SK-N-SH treated with all-trans-retinoic acid at 6 μM for 48 hours (cell line): ENCODE results near the gene RXFP4.

Experiments used
- ATAC-seq: fragments of 200-7000 bp; cut with Tn5 transposase; 3 replicates; pipeline ENCODE4 v1.9.1; 2020; ENCODE audit warnings: mild to moderate bottlenecking, moderate library complexity
- ARNTL ChIP-seq: fragments of 450-650 bp; formaldehyde crosslinking; IDR thresholded peaks from 2 replicates; pipeline ENCODE4 v1.5.0; 2020; ENCODE audit warnings: low read depth, mild to moderate bottlenecking, moderate library complexity, borderline replicate concordance
- CSDC2 ChIP-seq: fragments of 250-450 bp; sonication (Bioruptor Pico); IDR thresholded peaks from 2 replicates; pipeline ENCODE4 v1.5.0; 2020; ENCODE audit warnings: mild to moderate bottlenecking, moderate library complexity
- ESRRG ChIP-seq: fragments of 250-450 bp; sonication (Bioruptor Pico); IDR thresholded peaks from 2 replicates; pipeline ENCODE4 v1.6.1; 2021; ENCODE audit warnings: mild to moderate bottlenecking
- GLIS3 ChIP-seq: fragments of 250-450 bp; sonication (Bioruptor Pico); IDR thresholded peaks from 2 replicates; pipeline ENCODE4 v1.5.0; 2020; ENCODE audit warnings: mild to moderate bottlenecking, moderate library complexity
- OSR1 ChIP-seq: fragments of 250-450 bp; sonication (Bioruptor Pico); IDR thresholded peaks from 2 replicates; pipeline ENCODE4 v1.8.0; 2022; ENCODE audit warnings: moderate library complexity, mild to moderate bottlenecking, inconsistent platforms
- PPARA ChIP-seq: fragments of 250-450 bp; sonication (Bioruptor Pico); IDR thresholded peaks from 2 replicates; pipeline ENCODE4 v1.5.0; 2020; ENCODE audit warnings: mild to moderate bottlenecking, borderline replicate concordance
- RARB ChIP-seq: fragments of 250-450 bp; sonication (Bioruptor Pico); IDR thresholded peaks from 2 replicates; pipeline ENCODE4 v1.8.0; 2021; ENCODE audit warnings: mild to moderate bottlenecking, moderate library complexity
- SNAI2 ChIP-seq: fragments of 250-450 bp; sonication (Bioruptor Pico); IDR thresholded peaks from 2 replicates; pipeline ENCODE4 v1.5.0; 2020; ENCODE audit warnings: mild to moderate bottlenecking, moderate library complexity
- TCF4 ChIP-seq: fragments of 250-450 bp; sonication (Bioruptor Pico); IDR thresholded peaks from 2 replicates; pipeline ENCODE4 v1.8.0; 2021; ENCODE audit warnings: mild to moderate bottlenecking, moderate library complexity, borderline replicate concordance
- TOX ChIP-seq: fragments of 250-450 bp; sonication (Bioruptor Pico); IDR thresholded peaks from 2 replicates; pipeline ENCODE4 v1.8.0; 2021; ENCODE audit warnings: mild to moderate bottlenecking, moderate library complexity, borderline replicate concordance
- ZC3H10 ChIP-seq: fragments of 250-450 bp; sonication (Bioruptor Pico); IDR thresholded peaks from 2 replicates; pipeline ENCODE4 v1.5.1; 2021; ENCODE audit warnings: mild to moderate bottlenecking, moderate library complexity
- ZFP3 ChIP-seq: fragments of 250-450 bp; sonication (Bioruptor Pico); IDR thresholded peaks from 2 replicates; pipeline ENCODE4 v1.5.0; 2020; ENCODE audit warnings: mild to moderate bottlenecking, moderate library complexity
- ZNF565 ChIP-seq: fragments of 450-650 bp; formaldehyde crosslinking; conservative IDR thresholded peaks from 2 replicates; pipeline ENCODE4 v1.5.0; 2020; ENCODE audit warnings: low read depth, mild to moderate bottlenecking, moderate library complexity
- ZNF70 ChIP-seq: fragments of 450-650 bp; formaldehyde crosslinking; IDR thresholded peaks from 2 replicates; pipeline ENCODE4 v1.5.0; 2020; ENCODE audit warnings: mild to moderate bottlenecking, moderate library complexity
- ZNF8 ChIP-seq: fragments of 450-650 bp; formaldehyde crosslinking; IDR thresholded peaks from 2 replicates; pipeline ENCODE4 v1.5.0; 2020; ENCODE audit warnings: mild to moderate bottlenecking, moderate library complexity
- TF ChIP-seq, protein P1 (sequence below): fragments of 250-450 bp; sonication (Bioruptor Pico); IDR thresholded peaks from 2 replicates; pipeline ENCODE4 v1.8.0; 2020; ENCODE audit warnings: mild to moderate bottlenecking, moderate library complexity, borderline replicate concordance
- TF ChIP-seq, protein P2 (sequence below): fragments of 250-450 bp; sonication (Bioruptor Pico); IDR thresholded peaks from 2 replicates; pipeline ENCODE4 v1.5.1; 2021; ENCODE audit warnings: mild to moderate bottlenecking, moderate library complexity
- TF ChIP-seq, protein P3 (sequence below): fragments of 250-450 bp; sonication (Bioruptor Pico); IDR thresholded peaks from 2 replicates; pipeline ENCODE4 v1.5.1; 2020; ENCODE audit warnings: low read depth, mild to moderate bottlenecking, moderate library complexity
- TF ChIP-seq, protein P4 (sequence below): fragments of 250-450 bp; sonication (Bioruptor Pico); IDR thresholded peaks from 2 replicates; pipeline ENCODE4 v1.8.0; 2021; ENCODE audit warnings: low read depth, mild to moderate bottlenecking, moderate library complexity, borderline replicate concordance

RXFP4 gene

DNA sequence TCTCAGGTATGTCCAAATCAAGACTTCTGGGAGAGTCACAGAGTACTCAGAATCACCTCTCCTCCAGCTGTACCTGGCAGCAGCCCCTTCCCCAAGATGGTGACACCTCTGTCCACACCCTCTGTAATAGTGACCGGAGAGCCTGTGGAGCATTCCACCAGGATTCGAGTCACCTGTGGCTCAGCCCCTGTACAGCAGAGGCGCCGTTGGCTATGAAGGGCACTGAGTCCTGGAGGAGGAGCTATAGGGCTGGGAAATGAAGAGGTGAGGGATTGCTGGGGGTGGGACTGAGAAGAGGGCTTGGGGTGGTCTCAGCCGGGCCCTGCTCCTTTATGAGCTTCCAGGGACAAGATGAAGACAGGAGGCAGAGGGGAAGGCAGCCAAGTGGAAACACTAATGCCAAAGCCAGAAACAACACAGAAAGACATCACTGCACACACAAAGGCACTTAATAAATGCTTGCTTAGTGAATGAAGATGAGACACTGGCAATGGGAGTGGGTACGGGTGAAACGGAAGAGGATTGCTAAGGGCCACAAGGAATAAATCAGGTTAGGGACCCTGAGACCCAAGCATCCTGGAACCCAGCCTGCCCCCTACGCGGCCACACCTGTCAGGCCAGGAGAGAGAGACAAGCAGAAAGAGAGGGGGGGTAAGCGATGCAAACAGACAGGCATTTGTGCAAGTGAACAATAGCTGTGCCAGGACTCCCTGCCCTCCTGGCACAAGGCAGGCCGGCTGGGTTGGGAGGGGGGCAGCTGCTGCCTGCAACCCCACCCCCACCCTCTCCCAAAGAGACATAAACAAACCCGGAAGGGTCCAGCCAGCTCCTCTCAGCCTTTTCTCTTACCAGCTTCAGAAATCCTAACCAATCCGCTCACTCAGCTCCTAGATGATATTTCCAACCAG, 33.0 kb downstream of the RXFP4 start:
- no peak for ATAC-seq
- TF ChIP-seq, protein P1, sequence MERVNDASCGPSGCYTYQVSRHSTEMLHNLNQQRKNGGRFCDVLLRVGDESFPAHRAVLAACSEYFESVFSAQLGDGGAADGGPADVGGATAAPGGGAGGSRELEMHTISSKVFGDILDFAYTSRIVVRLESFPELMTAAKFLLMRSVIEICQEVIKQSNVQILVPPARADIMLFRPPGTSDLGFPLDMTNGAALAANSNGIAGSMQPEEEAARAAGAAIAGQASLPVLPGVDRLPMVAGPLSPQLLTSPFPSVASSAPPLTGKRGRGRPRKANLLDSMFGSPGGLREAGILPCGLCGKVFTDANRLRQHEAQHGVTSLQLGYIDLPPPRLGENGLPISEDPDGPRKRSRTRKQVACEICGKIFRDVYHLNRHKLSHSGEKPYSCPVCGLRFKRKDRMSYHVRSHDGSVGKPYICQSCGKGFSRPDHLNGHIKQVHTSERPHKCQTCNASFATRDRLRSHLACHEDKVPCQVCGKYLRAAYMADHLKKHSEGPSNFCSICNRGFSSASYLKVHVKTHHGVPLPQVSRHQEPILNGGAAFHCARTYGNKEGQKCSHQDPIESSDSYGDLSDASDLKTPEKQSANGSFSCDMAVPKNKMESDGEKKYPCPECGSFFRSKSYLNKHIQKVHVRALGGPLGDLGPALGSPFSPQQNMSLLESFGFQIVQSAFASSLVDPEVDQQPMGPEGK (CRISPR knock-in tag): no peak
- TF ChIP-seq, protein P2, sequence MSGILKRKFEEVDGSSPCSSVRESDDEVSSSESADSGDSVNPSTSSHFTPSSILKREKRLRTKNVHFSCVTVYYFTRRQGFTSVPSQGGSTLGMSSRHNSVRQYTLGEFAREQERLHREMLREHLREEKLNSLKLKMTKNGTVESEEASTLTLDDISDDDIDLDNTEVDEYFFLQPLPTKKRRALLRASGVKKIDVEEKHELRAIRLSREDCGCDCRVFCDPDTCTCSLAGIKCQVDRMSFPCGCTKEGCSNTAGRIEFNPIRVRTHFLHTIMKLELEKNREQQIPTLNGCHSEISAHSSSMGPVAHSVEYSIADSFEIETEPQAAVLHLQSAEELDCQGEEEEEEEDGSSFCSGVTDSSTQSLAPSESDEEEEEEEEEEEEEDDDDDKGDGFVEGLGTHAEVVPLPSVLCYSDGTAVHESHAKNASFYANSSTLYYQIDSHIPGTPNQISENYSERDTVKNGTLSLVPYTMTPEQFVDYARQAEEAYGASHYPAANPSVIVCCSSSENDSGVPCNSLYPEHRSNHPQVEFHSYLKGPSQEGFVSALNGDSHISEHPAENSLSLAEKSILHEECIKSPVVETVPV (CRISPR knock-in tag): no peak
- TF ChIP-seq TCF4 (CRISPR knock-in tag) (no peak), TOX (CRISPR knock-in tag) (no peak), RARB (CRISPR knock-in tag) (no peak), ZNF8 (CRISPR knock-in tag) (no peak), SNAI2 (CRISPR knock-in tag) (no peak), OSR1 (CRISPR knock-in tag) (no peak), ZFP3 (CRISPR knock-in tag) (no peak), ESRRG (CRISPR knock-in tag) (no peak), ZC3H10 (CRISPR knock-in tag) (no peak), ZNF70 (CRISPR knock-in tag) (no peak)
- TF ChIP-seq, protein P3, sequence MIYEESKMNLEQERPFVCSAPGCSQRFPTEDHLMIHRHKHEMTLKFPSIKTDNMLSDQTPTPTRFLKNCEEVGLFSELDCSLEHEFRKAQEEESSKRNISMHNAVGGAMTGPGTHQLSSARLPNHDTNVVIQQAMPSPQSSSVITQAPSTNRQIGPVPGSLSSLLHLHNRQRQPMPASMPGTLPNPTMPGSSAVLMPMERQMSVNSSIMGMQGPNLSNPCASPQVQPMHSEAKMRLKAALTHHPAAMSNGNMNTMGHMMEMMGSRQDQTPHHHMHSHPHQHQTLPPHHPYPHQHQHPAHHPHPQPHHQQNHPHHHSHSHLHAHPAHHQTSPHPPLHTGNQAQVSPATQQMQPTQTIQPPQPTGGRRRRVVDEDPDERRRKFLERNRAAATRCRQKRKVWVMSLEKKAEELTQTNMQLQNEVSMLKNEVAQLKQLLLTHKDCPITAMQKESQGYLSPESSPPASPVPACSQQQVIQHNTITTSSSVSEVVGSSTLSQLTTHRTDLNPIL (CRISPR knock-in tag): no peak
- TF ChIP-seq, protein P4, sequence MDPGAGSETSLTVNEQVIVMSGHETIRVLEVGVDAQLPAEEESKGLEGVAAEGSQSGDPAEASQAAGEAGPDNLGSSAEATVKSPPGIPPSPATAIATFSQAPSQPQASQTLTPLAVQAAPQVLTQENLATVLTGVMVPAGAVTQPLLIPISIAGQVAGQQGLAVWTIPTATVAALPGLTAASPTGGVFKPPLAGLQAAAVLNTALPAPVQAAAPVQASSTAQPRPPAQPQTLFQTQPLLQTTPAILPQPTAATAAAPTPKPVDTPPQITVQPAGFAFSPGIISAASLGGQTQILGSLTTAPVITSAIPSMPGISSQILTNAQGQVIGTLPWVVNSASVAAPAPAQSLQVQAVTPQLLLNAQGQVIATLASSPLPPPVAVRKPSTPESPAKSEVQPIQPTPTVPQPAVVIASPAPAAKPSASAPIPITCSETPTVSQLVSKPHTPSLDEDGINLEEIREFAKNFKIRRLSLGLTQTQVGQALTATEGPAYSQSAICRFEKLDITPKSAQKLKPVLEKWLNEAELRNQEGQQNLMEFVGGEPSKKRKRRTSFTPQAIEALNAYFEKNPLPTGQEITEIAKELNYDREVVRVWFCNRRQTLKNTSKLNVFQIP (CRISPR knock-in tag): no peak

DNA sequence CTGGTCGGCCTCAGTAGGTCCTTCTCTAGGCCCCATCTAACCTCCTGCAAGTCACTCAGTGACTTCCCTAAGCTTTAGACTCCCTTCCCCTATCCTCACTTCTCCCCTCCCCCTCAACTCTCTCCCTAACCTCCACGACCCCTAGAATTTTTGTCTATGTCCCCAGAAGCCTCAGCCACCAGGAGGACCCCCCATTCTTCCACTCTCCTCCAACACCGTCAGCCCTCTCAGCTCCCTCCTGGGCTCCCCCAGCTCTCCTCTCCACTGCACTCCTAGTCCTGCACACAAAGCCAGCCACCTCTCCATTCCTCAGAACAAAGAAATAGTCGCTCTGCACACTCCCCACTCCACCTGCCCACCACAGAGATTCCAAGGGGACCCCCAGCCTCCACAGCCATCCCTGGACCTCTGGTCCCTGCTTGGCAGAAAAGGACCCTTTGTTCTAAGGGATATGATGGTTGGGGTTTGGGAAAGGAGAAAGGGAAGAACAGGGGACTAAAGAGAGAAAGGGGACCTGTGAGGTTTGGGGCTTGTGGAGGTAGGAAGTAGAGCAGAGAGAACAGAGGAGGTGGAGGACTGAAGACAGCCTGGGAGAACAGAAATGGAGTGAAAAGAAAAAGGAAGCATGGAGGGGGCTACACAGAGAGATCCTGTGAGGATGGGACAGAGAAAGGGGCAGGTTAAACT, 34.1 kb downstream of the RXFP4 start:
- ATAC-seq: no peak
- no peak for TF ChIP-seq OSR1 (CRISPR knock-in tag)
- no peak for TF ChIP-seq ZNF8 (CRISPR knock-in tag)
- TF ChIP-seq PPARA (CRISPR knock-in tag): no peak
- no peak for TF ChIP-seq CSDC2 (CRISPR knock-in tag)
- TF ChIP-seq SNAI2 (CRISPR knock-in tag): no peak
- TF ChIP-seq, protein P4 (CRISPR knock-in tag): no peak
- TF ChIP-seq ZNF565 (CRISPR knock-in tag): no peak
- no peak for TF ChIP-seq ARNTL (CRISPR knock-in tag)
- no peak for TF ChIP-seq GLIS3 (CRISPR knock-in tag)
- TF ChIP-seq ZC3H10 (CRISPR knock-in tag): no peak
- no peak for TF ChIP-seq TOX (CRISPR knock-in tag)
- TF ChIP-seq ZNF70 (CRISPR knock-in tag): no peak
